Activated CD4-positive, alpha-beta T cell treated with anti-CD3 and anti-CD28 coated beads for 4 hours (primary cell): ENCODE measurements around the gene CAMTA1.

Experiments
- DNase-seq, 2 donors: peaks; one replicate each; pipeline ENCODE4 v3.0.0-alpha.2; 2020

The CAMTA1 gene

DNA sequence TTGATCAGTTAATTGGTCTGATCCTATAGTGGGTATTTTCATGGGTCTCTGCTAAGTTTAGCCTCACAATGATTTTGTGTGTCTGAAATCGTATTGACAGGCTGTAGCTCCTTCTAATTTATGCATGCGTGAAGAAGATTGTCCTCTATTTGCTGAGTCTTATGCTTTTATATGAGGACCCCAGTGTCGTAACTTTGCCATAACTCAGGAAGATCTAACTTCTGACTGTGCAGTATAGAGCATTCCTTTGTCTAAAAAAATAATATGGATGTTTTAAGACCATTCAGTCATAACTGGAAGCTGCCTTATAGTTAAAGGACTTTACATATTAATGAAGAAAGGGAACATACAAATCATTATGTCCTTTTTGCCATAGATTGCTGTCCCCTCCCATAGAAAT, 73.3 kb downstream of the CAMTA1 start:
- no peak for DNase-seq

DNA sequence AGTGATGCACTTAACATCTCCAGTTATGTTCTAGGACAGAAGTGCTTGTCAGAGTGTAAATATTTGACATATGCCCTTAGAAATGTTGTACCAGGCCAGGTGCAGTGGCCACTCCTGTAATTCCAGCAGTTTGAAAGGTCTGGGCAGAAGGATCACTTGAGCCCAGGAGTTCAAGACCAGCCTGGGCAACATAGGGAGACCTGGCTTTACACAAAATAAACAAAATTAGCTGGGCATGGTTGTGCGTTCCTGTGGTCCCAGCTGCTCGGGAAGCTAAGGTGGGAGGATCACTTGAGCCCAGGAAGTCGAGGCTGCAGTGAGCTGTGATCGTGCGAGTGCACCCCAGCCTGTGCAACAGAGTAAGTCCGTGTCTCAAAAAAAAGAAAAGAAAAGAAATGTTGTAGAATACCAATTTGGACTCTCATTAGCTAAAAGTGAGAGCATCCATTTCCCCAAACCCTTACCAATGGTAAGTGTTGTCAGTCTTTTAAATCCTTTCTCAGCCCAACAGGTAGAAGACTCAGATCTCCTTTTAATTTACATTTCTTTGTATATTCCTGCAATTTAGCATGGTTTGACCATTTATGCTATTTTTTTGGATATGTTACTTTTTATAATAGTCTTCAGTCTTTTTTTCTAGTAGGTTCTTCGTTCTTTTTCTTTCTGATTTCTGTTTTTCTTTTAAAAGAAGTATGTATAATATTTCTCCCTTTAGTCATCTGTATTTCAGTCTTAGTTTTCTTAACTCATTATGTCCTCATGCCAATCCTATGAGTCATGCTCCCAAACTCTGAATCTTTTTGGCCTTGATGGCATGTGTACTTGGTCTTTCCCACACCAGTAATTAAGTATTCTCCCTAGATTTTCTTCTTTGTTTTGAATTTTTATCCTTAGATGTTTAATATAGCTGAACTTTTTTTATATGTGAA, 74.4 kb downstream of the CAMTA1 start:
- DNase-seq: no peak

DNA sequence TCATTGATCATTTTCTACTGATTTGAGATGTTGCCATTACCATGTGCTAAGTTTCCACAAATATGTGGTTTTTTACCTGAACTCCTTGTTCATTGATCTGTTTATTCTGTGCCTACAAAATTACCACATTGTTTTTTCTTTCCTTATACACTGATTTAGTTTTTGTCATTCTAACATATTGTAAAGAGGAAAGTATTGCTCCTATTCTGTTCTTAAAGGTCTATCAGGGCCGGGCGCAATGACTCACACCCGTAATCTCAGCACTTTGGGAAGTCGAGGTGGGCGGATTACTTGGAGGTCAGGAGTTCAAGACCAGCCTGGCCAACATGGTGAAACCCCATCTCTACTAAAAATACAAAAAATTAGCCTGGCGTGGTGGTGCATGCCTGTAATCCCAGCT, 75.1 kb downstream of the CAMTA1 start:
- peak in 1 of 2 donors; percentile 4 for DNase-seq

DNA sequence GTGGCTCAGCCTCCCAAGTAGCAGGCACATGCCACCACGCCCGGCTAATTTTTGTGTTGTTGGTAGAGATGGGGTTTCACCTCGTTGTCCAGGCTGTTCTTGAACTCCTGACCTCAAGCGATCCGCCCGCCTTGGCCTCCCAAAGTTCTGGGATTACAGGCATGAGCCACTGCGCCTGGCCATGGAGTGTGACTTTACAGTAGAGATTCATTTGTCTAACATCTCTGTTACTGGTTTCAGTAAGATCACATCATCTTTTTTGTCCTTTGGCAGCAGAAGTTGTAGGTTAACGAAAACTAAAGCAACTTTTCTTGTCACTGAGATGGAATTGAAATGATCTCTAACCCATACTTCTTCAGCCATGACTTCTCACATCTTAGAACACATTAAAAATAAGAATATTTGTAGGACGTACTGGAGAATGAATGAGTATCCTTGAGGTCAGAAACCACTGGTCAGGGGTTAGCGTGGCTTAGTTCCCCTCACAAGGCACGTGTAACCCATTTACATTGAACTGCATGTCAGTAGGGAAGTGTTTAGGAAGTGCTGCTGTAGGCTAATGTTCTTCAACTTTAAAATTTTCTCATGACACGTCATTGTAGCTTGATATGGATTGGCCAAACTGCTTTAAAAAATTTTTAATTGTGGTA, 75.9 kb downstream of the CAMTA1 start:
- no peak for DNase-seq

DNA sequence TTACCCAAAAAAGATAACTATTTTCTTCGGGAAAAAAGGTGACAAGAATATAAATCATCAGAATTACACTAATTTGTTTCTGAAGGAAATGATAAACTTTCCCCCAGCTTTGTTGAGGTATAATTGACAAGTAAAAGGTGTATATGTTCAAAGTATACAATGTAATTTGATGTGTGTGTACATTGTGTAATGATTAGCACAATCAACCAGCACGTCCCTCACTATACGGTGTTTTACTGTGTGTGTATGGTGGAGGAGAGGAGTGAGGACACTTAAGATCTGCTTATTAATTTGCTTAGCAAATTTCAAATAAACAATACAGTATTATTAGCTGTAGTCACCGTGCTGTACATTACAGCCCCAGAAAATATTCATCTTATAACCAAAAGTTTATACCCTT, 77.7 kb downstream of the CAMTA1 start:
- no peak for DNase-seq

DNA sequence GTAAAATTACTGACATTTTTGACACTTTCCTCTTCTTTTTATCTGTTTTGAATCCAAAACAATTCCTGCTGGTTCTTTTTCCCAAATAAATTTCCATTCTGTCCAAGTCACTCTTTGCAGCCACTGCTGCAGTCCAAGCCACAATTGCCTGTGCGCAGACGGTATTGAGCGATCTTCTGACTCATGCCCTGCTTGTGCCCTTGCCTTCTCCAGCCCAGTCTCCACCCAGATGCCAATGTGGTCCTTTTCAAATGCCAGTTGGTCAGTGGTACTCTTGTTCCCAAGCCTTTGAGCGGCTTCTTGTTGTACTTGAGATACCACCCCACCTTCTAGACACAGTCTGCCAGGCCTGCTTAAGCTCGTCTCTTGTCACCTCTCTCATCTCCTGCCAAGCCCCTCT, 78.9 kb downstream of the CAMTA1 start:
- no peak for DNase-seq

DNA sequence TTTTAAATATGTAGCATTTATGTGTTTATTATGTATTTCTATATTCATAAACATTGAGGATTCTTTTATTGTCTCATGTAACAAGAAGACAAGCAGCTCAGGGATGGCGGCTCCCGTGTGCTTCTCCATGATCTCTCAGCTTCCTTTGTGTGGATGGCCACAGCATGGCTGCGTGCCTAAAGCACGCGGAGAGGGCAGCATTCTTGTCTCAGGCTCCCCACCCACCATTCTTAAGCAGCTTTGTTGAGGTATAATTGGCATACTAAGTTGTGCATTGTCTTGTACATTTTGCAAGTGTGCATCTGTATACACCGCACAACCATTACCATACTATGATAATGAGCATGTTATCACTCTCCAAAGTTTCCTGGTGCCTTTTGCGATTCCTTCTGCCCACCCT, 81.6 kb downstream of the CAMTA1 start:
- DNase-seq: no peak

DNA sequence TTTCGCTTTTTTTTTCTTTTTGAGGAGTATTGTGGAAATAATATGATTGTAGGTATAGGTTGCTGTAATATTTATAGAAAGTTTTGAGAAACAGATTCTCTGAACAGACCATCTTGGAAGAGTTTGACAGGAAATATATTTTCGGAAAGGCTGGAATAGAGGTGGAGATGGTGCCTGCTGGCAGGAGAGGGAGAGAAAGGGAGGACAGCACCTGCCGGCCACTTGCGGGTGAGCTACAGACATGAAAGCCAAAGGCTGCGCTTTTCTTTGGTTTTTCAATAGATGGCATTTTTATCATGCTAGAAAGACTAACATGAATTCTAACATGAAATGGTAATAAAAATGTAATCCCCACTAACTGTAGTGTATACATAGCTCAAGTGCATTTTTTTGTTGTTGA, 82.1 kb downstream of the CAMTA1 start:
- DNase-seq: no peak

DNA sequence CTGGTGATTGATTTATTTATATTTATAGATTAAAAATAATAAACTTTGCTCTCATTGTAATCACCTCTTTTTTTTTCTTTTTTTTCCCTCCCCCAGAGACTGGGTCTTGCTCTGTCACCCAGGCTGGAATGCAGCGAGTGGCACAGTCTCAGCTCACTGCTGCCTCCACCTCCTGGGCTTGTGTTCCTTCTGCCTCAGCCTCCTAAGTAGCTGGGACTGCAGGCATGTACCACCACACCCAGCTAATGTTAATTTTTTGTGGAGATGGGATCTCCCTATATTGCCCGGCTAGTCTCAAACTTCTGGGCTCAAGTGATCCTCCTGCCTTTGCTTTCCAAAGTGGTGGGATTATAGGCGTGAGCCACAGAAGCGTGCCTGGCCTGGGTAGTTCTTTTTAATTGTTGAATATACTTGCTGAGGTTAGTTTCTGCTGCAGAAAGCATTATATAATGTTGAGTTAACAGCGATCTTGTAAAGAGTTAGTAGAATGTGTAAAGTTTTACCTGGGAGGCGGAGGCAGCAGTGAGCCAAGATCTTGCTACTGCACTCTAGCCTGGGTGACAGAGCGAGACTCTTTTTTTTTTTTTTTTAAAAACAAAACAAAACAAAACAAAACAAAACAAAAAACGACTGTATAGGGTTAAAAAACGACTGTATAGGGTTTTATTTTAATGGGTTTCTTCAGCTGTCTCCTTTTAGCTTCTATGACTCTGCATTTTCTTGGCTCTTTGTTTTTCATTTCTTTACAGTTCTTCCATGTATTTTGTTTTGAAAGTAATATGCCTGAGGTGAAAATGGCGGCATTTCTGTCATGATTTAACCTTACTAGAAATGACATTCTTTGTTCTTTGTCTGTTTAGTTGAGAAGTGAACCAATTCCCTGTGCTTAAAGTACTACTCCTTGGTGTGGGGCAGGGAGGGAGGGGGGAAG, 82.7 kb downstream of the CAMTA1 start:
- no peak for DNase-seq

DNA sequence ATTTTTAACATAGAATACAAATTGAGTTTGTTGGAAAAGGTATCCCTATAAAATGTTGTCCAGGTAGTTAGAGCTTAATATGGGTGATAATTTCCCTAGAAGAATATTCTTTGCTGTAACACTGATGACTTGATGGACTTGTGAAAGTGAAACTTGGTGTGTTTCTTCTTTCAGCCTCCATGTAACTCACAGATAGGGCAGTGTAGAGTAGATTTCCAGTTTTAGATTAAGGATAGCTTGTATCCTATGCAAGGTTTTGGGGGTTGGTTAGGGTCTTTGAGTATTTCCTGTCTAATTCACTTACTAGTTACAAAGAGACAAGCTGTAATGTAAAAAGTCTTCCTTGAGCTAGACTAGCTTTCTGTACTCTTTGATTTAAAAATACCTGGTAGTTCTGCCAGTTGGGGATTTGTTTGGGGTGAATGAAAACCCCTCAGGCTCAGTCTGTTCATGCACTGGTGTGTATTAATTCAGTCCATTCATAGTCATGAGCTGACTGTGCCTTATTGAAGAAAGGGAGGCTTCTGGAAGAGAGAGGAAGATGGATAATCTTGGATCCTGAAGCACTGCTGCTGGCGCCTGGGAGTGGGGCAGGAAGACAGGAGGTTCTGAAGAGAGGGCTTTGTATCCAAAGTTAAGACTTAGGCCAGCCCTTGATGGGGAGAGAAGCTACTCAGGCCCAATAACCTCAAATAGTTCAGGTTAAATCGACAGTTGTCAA, 83.6 kb downstream of the CAMTA1 start:
- DNase-seq: no peak

DNA sequence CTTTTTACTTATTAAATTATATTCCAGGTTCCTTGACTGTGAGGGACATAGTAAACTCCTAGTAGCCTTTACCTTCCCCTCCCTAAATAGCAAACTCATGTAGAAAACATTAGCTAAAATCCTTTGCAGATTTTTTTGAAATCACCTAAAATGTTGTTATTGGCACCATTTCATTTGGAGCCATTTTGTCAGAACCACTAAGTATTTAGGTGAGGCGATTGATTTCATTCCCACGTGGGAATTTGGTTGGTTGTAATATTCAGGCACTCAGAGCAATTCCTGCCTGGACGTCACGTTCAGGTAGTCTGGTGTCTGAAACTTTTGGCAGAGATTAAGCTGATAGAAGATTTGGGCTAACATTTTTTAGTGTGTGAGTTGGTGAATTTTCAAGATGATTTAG, 84.3 kb downstream of the CAMTA1 start:
- no peak for DNase-seq

DNA sequence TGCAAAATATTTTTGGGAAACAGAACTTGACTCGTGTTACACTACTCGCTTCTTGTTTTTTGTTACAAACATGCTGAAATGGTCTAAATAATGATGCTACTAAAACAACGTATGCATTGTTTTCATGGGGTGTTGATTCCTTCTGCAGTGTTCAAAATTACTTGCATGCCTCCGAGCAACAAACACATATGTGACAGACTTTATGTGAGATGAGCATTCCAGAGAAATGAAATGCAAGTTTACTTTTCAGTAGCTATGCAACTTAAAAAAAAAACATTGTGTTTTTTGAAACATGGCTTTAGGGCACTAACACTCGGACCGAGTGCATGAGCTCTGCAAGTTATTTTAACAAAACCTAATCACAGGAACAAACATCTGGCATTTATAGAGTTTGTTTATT, 84.8 kb downstream of the CAMTA1 start:
- no peak for DNase-seq

DNA sequence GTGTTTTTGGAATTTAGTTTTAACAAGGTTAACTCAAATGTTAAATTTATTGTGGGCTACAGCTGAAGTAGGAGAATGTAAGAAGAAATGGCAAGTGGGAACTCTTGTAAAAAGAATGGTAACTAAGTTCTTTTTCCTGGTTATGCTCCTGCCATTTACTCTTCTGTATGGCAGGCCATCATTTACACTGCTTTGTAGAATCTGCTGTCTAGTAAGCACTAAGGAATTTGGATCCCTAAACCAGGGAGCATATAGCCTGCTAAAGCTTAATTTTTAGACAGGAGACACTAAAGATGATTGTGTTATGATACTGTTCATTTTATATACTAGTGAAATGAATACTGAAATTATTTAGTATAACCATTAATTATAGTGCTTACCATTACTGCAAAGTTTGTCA, 85.3 kb downstream of the CAMTA1 start:
- no peak for DNase-seq

DNA sequence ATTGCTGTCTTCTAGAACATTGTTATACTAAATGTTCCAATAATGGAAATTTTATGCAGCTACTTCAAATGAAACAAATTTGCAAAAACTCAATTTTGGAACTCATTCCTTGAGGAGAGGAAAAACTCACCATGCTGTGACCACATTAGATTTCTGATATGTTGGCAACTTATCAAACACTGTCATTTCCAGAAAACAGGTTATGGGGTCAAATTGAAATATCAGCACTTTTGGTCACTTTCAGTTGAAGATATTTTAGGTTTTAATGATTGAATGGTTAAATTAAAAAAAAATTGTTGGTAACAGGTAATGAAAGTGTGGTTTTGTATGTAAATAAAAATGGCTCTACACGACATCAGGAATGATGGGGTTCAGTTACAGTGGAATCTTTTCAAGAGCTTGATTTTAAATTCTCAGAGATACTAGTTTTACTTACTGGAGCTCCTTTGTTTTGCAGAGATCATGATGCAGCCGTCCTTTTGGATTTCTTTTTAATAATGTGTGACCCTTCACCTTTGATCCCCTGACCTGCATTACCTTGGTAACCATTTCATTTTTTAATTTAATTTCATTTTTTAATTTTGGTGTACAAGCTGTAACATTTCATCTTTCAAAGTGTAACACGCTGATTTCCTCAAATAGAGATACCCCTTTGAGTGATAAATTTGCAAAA, 86.2 kb downstream of the CAMTA1 start:
- DNase-seq: no peak

DNA sequence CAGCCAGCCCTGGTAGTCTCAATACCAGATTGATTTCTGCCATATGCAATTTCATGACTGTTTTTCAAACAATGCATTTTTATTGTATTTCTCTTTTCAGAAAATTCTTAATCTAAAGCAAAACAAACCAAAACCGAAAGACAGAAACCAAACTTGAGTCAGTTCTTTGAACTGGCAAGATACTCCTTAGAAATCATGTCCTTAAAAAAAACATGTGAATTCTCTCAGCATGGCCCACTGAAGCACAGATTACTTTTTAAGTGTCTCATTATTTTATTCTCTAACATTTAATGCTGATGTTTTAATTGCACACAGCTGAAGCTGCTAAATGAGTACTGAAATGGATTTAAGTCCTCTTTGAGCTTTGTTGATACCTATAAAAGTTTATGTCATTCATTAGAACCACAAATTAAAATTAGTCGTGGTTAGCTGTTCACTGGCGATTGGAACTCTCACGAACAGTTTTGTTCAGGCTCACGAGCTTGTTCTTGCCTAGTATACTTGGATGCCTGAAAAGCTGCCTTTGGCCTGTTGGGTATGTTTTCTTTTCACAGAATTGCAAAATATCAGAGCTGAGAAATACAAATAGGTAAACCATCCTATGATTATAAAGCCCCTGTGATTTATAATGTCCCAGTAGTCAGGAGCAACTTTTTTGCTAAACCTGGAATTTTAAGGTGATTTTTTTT, 87.5 kb downstream of the CAMTA1 start:
- no peak for DNase-seq

DNA sequence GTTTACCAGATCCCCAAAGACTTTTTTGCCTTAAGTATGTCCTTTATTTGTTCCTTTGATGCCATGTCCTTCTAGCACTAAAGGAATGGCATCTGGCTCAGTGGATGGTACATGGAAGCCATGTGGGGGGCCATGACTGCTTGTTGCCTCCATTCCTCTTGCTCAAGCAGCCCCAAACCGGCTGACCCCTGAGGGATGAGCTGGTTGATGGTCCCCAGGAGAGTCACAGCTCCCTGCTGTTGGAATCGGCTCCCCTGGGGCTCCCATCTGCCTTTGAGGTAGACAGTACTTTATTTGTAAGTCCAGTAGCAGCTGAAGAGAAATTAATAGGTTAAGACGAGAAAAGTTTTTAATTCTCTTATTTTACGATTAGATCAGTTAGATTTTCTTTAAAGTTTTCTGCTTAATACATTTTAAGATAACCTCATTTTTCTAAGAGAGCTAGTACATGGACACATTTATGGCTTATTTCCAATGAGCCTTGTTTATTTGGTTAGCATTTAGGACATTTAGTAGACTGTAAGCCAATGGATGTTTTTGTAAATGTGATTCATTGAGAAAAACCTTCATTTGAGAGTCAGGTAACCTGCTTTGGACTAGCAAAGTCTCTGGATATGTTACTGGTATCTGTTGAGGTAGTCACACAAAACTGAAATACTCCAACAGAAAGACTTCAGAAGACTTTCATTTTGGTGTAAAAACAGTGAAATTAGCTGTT, 88.2 kb downstream of the CAMTA1 start:
- DNase-seq: no peak

DNA sequence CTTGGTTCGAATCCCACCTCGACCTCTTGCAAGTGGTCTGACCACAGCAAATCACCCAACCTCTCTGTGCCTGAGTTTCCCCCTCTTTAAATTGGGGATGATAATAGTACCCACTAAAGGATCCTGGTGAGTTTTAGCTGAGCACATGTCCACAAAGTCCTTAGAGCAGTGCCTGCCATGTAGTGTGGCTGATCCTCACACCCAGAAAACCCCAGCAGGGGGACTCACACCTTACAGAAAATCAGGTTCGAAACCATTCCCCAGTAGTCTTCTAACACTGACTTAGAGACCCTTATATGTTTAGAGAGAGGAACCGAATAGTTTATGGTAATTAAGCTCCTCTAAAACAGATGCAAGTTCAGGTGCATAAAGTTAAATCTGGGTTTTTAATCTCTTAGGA, 89.0 kb downstream of the CAMTA1 start:
- no peak for DNase-seq

DNA sequence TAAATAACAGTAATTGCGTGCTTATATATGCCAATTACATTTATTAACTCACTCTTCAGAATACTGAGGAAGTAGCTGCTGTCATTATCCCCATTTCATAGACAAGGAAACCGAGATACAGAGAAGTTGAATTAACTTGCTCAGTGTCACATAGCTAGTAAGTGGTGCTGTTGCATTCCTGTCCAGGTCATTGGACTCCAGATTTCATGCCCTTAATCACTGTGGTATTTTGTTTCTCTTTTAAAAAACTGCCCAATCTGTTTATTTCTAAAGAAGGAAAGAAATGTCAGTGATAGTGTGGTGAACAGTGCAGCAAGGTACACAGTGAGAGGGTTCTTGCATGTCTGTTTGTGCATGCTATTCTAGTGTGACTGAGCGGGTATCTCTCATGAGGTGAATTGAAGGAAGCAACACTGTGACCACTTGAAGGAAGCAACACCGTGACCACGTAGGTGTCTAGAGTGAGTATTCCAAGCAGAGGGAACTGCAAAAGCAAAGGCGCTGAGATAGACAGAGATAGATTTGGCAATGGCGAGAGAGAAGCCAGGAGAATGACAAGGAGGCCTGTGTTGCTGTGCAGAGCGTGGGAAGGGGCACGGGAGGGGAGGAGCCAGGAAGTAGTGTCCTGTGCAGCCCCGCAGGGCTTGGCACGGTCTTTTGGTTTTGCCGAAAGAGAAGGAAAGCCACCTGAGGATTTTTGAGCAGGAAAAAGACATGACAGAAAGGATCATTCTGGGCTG, 95.9 kb downstream of the CAMTA1 start:
- no peak for DNase-seq

DNA sequence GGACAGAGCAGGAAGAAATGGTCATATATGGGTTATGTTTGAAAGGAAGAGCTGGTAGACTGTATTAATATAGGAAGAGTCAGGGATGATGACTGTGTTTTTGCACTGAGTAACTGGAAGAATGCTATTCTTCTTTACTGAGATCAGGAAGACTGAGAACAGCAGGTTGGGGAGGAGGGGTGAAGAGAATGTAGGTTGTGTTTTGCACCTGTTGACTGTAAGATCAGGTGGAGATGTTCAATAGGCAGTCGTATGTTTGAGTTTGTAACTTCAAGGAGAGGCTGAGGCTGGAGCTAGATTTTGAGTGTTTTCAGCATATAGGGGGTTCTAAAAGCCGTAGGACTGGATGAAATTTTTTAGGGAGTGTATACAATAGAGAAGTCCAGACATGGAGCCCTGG, 97.2 kb downstream of the CAMTA1 start:
- DNase-seq: no peak

DNA sequence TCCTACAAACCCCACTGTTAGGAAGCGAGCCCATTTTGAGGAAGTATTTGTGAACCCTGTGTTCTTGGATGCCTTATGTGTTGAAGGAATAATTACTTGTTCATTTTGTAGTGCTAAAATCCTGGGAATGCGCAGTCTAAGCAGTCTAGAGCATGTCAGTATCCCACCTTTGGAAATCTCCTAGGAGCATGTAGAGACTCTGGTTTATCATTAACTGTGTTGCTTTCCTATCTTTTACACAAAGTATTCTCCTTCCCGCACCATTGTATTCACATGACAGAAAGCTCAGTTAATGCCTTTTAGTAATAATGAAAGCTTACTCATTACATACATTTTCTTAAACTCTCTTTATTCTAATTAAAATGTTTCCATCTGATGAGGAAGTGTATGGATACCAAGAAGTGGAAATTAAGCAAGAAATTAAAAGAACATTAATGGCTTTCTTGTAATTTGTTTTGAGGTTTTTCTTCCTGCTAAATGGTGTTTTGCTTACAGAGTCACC, 99.4 kb downstream of the CAMTA1 start:
- DNase-seq: no peak
